SHP77 (cell line): ENCODE measurements around the gene ZCCHC9.

ENCODE experiments used
- DNase-seq, 2 experiments: peaks; one replicate each; lab custom pipeline; 2025; lab: John Stamatoyannopoulos, UW

Gene ZCCHC9

GRCh38 chr5:81359108-81359507 lies 57.7 kb downstream of the ZCCHC9 start:
- no peak for DNase-seq

DNA sequence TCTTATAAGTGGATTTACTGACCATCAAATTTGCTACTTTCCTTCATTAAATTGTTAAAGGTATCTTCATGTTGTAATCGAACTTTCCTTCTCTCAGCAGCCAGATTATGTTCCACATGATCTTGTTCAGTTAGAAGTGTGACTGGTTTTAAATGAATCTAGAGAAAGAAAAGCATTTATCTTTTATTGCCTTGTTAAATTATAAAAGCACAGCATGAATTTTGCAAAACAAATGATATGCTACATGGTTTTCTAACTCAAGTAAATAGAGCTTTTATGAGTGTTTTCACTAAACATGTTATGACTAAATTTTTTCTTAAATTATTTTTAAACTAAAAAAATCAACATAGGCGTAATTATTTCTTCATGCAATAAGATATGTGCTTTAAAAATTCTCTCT lies 58.5 kb downstream of the ZCCHC9 start:
- DNase-seq: no peak

DNA sequence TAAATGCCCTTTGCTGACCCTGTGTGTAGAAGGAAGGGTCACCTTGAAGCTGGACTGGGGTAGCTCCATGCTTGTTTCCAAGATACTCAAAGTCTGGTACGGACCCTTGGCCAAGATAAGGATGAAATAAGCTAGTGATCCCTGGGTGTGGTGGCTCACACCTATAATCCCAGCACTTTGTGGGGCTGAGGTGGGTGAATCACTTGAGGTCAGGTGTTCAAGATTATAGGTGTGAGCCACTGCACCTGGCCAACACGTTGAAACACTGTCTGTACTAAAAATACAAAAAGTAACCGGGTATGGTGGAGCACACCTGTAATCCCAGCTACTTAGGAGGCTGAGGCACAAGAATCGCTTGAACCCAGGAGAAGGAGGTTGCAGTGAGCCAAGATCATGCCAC lies 59.3 kb downstream of the ZCCHC9 start:
- no peak for DNase-seq

DNA sequence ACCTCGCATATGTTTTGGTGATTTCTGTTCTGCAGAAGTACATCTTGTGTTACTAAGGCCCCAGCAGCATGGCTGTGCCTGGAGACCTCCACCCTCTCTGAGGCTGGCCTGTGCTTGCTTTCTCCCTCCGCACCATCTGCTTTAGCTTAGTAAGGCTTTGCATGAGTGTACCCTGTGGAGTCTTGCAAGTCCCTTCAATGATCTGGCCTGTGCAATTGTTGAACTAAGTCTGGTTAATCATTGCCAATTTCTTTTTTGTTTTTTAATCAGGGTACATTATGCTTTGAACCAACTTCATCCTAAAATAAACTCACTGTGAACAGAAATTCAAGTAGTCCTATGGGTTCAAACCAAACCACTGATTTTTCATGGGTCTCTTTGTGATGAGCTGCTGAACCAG lies 60.2 kb downstream of the ZCCHC9 start:
- DNase-seq: no peak
